ENCODE results near the gene RPL13A.

The RPL13A gene

DNA sequence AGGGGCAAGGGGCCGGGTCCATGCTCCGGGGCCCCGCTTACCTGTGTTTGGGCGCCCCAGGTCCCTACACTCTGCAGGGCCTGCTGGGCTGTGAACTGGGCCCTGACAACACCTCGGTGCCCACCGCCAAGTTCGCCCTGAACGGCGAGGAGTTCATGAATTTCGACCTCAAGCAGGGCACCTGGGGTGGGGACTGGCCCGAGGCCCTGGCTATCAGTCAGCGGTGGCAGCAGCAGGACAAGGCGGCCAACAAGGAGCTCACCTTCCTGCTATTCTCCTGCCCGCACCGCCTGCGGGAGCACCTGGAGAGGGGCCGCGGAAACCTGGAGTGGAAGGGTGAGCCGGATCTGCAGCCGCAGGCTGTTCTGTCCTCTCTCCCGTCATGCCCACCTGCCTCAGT, 26.7 kb downstream of the RPL13A start:
- TF ChIP-seq EZH2 (IDR thresholded peaks at IDR 0.05): no peak
- no peak for TF ChIP-seq FOXP2 (optimal IDR thresholded peaks at IDR 0.05; ENCODE audit: control extremely low read depth, extremely low read length, insufficient read depth)
- TF ChIP-seq POLR2AphosphoS5 (IDR thresholded peaks at IDR 0.05; ENCODE audit: borderline replicate concordance, low read depth, low read length): no peak
- Histone ChIP-seq H3K27ac (peak overlapping the region; percentile 100), H3K9ac (ENCODE audit: insufficient read length) (peak overlapping the region; percentile 100), H3K4me3 (peak overlapping the region; percentile 100), H3K36me3 (ENCODE audit: insufficient read depth, low read length) (peaks cover 52% of the 10 kb centered on the region), H3K9me3 (ENCODE audit: low read depth, low read length) (no peaks in the 10 kb centered on the region)
- DNase-seq (ENCODE audit: low read depth, low spot score): no peak

GRCh38 chr19:49515767-49516166, 28.4 kb downstream of the RPL13A start:
- Histone ChIP-seq H3K27ac (peak overlapping the region; percentile 100), H3K9ac (ENCODE audit: insufficient read length) (peak overlapping the region; percentile 100), H3K4me3 (peak overlapping the region; percentile 100), H3K9me3 (ENCODE audit: low read depth, low read length) (no peaks in the 10 kb centered on the region), H3K36me3 (ENCODE audit: insufficient read depth, low read length) (peaks cover 66% of the 10 kb centered on the region)
- TF ChIP-seq FOXP2 (optimal IDR thresholded peaks at IDR 0.05; ENCODE audit: control extremely low read depth, extremely low read length, insufficient read depth) (no peak), POLR2AphosphoS5 (IDR thresholded peaks at IDR 0.05; ENCODE audit: borderline replicate concordance, low read depth, low read length) (peak; percentile 52; the same call in 1 of the 2 replicates)
- no peak for DNase-seq (ENCODE audit: low read depth, low spot score)

DNA sequence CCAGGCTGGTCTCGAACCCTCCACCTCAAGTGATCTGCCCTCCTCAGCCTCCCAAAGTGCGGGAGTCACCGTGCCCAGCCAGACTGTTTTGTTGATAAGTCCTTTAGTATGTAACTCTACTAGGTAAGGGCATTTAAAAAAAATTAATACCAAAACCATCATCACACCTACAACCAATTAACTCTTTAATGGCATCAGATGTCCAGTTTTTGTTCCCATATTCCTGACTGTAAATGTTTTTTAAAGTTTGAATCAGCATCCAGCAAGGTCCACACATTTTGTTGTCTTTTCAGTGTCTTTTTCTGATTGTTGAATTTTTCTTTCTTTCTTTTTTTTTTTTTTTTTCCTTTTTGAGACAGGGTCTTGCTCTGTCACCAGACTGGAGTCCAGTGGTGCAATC, 30.6 kb downstream of the RPL13A start:
- TF ChIP-seq EZH2 (IDR thresholded peaks at IDR 0.05) (no peak), POLR2AphosphoS5 (IDR thresholded peaks at IDR 0.05; ENCODE audit: borderline replicate concordance, low read depth, low read length) (no peak), FOXP2 (optimal IDR thresholded peaks at IDR 0.05; ENCODE audit: control extremely low read depth, extremely low read length, insufficient read depth) (no peak)
- Histone ChIP-seq H3K27ac (peak overlapping the region; percentile 60), H3K9ac (ENCODE audit: insufficient read length) (no peak overlapping the region), H3K4me3 (peak overlapping the region; percentile 100), H3K36me3 (ENCODE audit: insufficient read depth, low read length) (peaks cover 85% of the 10 kb centered on the region), H3K9me3 (ENCODE audit: low read depth, low read length) (no peaks in the 10 kb centered on the region)
- DNase-seq (ENCODE audit: low read depth, low spot score): no peak

DNA sequence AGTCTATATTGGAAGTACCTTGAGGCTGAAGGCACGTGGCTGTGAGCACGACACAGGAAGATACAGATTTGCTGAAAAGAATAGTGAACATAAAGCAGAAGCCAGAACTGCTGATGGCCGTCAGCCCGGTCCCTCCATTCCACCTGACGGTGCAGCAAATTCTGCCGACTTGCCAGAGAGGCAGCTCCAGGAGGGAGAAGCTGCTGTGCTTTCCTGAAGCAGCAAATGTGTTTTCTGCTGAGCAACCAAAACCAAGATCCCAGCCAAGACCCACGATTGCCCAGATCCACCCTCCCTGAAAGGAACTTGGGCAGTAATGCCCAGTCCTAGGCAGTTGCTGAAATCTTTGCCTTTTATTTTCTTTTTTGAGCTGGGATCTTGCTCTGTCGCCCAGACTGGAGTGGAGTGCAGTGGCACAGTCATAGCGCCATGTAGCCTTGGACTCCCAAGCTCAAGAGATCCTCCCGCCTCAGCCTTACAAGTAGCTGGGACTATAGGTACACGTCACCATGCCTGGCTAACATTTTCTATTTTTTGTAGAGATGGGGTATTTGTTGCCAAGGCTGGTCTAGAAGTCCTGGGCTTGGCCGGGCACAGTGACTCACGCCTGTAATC, 33.4 kb downstream of the RPL13A start:
- no peaks in the 10 kb centered on the region for H3K9me3 ChIP-seq (ENCODE audit: low read depth, low read length)
- no peak for DNase-seq (ENCODE audit: low read depth, low spot score)
- peak overlapping the region; percentile 43 for H3K27ac ChIP-seq
- no peak overlapping the region for H3K9ac ChIP-seq (ENCODE audit: insufficient read length)
- H3K4me3 ChIP-seq: no peak overlapping the region
- H3K36me3 ChIP-seq (ENCODE audit: insufficient read depth, low read length): peaks cover 92% of the 10 kb centered on the region
- no peak for TF ChIP-seq POLR2AphosphoS5 (IDR thresholded peaks at IDR 0.05; ENCODE audit: borderline replicate concordance, low read depth, low read length)
- TF ChIP-seq FOXP2 (optimal IDR thresholded peaks at IDR 0.05; ENCODE audit: control extremely low read depth, extremely low read length, insufficient read depth): no peak
- no peak for TF ChIP-seq EZH2 (IDR thresholded peaks at IDR 0.05)

- TF ChIP-seq EZH2 (IDR thresholded peaks at IDR 0.05): no peak
- TF ChIP-seq FOXP2 (optimal IDR thresholded peaks at IDR 0.05; ENCODE audit: control extremely low read depth, extremely low read length, insufficient read depth): no peak
- no peak for TF ChIP-seq POLR2AphosphoS5 (IDR thresholded peaks at IDR 0.05; ENCODE audit: borderline replicate concordance, low read depth, low read length)
- Histone ChIP-seq H3K36me3 (ENCODE audit: insufficient read depth, low read length) (peaks cover 90% of the 10 kb centered on the region), H3K27ac (peak overlapping the region; percentile 60), H3K9ac (ENCODE audit: insufficient read length) (no peak overlapping the region), H3K4me3 (no peak overlapping the region), H3K9me3 (ENCODE audit: low read depth, low read length) (no peaks in the 10 kb centered on the region)
- DNase-seq (ENCODE audit: low read depth, low spot score): no peak
Observed at GRCh38 chr19:49524812-49525455, 37.5 kb downstream of the RPL13A start.

DNA sequence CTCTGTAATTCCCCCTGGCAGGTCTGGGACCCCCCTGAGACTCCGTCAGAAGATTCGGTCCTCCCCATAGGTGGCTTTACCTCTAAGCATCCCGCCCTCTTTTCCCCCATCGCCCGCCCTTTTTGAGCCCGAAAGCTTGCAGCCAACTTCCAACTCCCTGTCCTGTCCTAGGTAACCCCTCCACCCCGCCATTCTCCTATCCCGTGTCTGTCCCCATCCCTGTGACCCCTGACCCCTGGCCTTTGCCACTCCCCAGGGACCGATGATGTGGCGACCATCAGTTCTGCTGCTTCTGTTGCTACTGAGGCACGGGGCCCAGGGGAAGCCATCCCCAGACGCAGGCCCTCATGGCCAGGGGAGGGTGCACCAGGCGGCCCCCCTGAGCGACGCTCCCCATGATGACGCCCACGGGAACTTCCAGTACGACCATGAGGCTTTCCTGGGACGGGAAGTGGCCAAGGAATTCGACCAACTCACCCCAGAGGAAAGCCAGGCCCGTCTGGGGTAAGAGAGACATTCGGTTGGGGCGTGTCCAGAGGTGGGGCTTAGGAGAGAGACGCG, 40.9 kb downstream of the RPL13A start:
- H3K27ac ChIP-seq: 0 out of 2 replicates have a peak overlapping the region, but pooled peaks have one; percentile 70
- no peak overlapping the region for H3K4me3 ChIP-seq
- peaks cover 87% of the 10 kb centered on the region for H3K36me3 ChIP-seq (ENCODE audit: insufficient read depth, low read length)
- TF ChIP-seq POLR2AphosphoS5 (IDR thresholded peaks at IDR 0.05; ENCODE audit: borderline replicate concordance, low read depth, low read length) (peak; percentile 9; the same call in 1 of the 2 replicates), FOXP2 (optimal IDR thresholded peaks at IDR 0.05; ENCODE audit: control extremely low read depth, extremely low read length, insufficient read depth) (no peak)
- no peaks in the 10 kb centered on the region for H3K9me3 ChIP-seq (ENCODE audit: low read depth, low read length)
- no peak for DNase-seq (ENCODE audit: low read depth, low spot score)
- H3K9ac ChIP-seq (ENCODE audit: insufficient read length): no peak overlapping the region

- Histone ChIP-seq H3K9ac (ENCODE audit: insufficient read length) (no peak overlapping the region), H3K9me3 (ENCODE audit: low read depth, low read length) (no peaks in the 10 kb centered on the region), H3K4me3 (no peak overlapping the region), H3K27ac (peak overlapping the region; percentile 44; the same call in 1 of the 2 replicates), H3K36me3 (ENCODE audit: insufficient read depth, low read length) (peaks cover 88% of the 10 kb centered on the region)
- TF ChIP-seq EZH2 (IDR thresholded peaks at IDR 0.05): no peak
- TF ChIP-seq FOXP2 (optimal IDR thresholded peaks at IDR 0.05; ENCODE audit: control extremely low read depth, extremely low read length, insufficient read depth): no peak
- no peak for DNase-seq (ENCODE audit: low read depth, low spot score)
Observed at GRCh38 chr19:49530708-49531107, 43.3 kb downstream of the RPL13A start.

DNA sequence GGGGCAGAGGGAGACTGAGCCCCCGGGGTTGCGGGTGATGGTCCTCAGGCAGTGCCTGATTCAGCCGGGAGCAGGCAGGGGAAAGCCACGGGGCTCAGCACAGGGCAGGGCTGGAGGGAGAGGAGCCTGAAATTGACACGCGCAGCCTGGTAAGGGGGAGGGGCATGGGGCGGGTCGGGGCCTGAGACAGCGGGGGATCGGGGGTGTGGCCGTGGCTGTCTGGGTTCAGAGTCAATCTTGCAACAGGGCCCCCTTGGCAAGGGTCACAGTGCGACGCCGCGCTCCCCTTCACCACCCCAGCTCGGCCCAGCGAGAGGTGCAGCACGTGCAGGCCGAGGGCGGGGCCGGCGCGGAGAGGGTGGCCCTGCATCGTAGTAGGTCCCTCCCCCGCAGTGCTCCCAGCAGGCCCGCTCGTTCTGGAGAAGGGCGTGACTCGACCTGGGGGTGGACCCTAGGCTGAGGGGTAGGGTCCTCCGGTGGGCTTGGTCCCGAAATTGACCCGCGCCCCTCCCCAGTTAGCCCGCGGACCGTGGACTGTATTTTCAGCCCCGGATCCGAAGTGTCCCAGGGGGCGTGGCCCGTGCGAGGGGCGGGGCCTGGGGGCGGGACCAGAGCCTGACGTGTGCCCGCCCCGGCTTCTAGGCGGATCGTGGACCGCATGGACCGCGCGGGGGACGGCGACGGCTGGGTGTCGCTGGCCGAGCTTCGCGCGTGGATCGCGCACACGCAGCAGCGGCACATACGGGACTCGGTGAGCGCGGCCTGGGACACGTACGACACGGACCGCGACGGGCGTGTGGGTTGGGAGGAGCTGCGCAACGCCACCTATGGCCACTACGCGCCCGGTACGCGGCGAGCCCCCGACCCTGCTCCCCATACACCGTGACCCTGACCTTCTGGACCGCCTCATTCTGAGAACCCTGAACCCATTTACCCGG, 46.4 kb downstream of the RPL13A start:
- no peaks in the 10 kb centered on the region for H3K9me3 ChIP-seq (ENCODE audit: low read depth, low read length)
- no peak for TF ChIP-seq EZH2 (IDR thresholded peaks at IDR 0.05)
- TF ChIP-seq FOXP2 (optimal IDR thresholded peaks at IDR 0.05; ENCODE audit: control extremely low read depth, extremely low read length, insufficient read depth): no peak
- no peak for TF ChIP-seq POLR2AphosphoS5 (IDR thresholded peaks at IDR 0.05; ENCODE audit: borderline replicate concordance, low read depth, low read length)
- no peak overlapping the region for H3K9ac ChIP-seq (ENCODE audit: insufficient read length)
- no peak for DNase-seq (ENCODE audit: low read depth, low spot score)
- peak overlapping the region; percentile 78 for H3K27ac ChIP-seq
- H3K36me3 ChIP-seq (ENCODE audit: insufficient read depth, low read length): peaks cover 82% of the 10 kb centered on the region
- no peak overlapping the region for H3K4me3 ChIP-seq
